Measurements from ENCODE around the gene PCSK6. TPM values are rescaled to one million over a fixed set of nuclear protein-coding genes. Genes with fewer than 3 reads are reported as not detected.

The PCSK6 gene
- total RNA-seq, 1 donor from 2014 or later, result 6.8 TPM

- peak overlapping the region; percentile 89 for H3K4me3 ChIP-seq (ENCODE audit: low read depth, low read length)
- TF ChIP-seq CTCF (IDR thresholded peaks at IDR 0.05; ENCODE audit: insufficient read depth, low read length, severe bottlenecking), result peak; percentile 34
- peak; percentile 31 for DNase-seq (ENCODE audit: low read depth)
- peaks cover 27% of the 10 kb centered on the region for H3K36me3 ChIP-seq (ENCODE audit: control insufficient read depth, insufficient read depth, low read length)
- FAIRE-seq, result no peak
- no peaks in the 10 kb centered on the region for H3K27me3 ChIP-seq (ENCODE audit: control insufficient read depth, insufficient read depth, low read length)
These were observed 212.9 kb downstream of the PCSK6 start for GRCh38 chr15:101276501-101277037.

GRCh38 chr15:101275018-101275417 is 214.5 kb downstream of the PCSK6 start:
- Histone ChIP-seq H3K36me3 (ENCODE audit: control insufficient read depth, insufficient read depth, low read length) (peaks cover 27% of the 10 kb centered on the region), H3K4me3 (ENCODE audit: low read depth, low read length) (no peak overlapping the region), H3K27me3 (ENCODE audit: control insufficient read depth, insufficient read depth, low read length) (no peaks in the 10 kb centered on the region)
- DNase-seq (ENCODE audit: low read depth) (no peak), FAIRE-seq (no peak)
- no peak for TF ChIP-seq CTCF (IDR thresholded peaks at IDR 0.05; ENCODE audit: insufficient read depth, low read length, severe bottlenecking)

GRCh38 chr15:101273534-101273933 is 216.0 kb downstream of the PCSK6 start:
- DNase-seq (ENCODE audit: low read depth), result no peak
- Histone ChIP-seq H3K36me3 (ENCODE audit: control insufficient read depth, insufficient read depth, low read length) (peaks cover 27% of the 10 kb centered on the region), H3K4me3 (ENCODE audit: low read depth, low read length) (no peak overlapping the region), H3K27me3 (ENCODE audit: control insufficient read depth, insufficient read depth, low read length) (no peaks in the 10 kb centered on the region)
- TF ChIP-seq CTCF (IDR thresholded peaks at IDR 0.05; ENCODE audit: insufficient read depth, low read length, severe bottlenecking), result no peak
- FAIRE-seq, result no peak

GRCh38 chr15:101272584-101272983 is 216.9 kb downstream of the PCSK6 start:
- Histone ChIP-seq H3K4me3 (ENCODE audit: low read depth, low read length) (no peak overlapping the region), H3K36me3 (ENCODE audit: control insufficient read depth, insufficient read depth, low read length) (peaks cover 27% of the 10 kb centered on the region), H3K27me3 (ENCODE audit: control insufficient read depth, insufficient read depth, low read length) (no peaks in the 10 kb centered on the region)
- no peak for TF ChIP-seq CTCF (IDR thresholded peaks at IDR 0.05; ENCODE audit: insufficient read depth, low read length, severe bottlenecking)
- no peak for DNase-seq (ENCODE audit: low read depth)
- FAIRE-seq, result no peak

GRCh38 chr15:101269479-101270223 is 219.9 kb downstream of the PCSK6 start:
- Histone ChIP-seq H3K4me3 (ENCODE audit: low read depth, low read length) (no peak overlapping the region), H3K36me3 (ENCODE audit: control insufficient read depth, insufficient read depth, low read length) (peaks cover 22% of the 10 kb centered on the region), H3K27me3 (ENCODE audit: control insufficient read depth, insufficient read depth, low read length) (no peaks in the 10 kb centered on the region)
- FAIRE-seq, result no peak
- DNase-seq (ENCODE audit: low read depth), result no peak
- TF ChIP-seq CTCF (IDR thresholded peaks at IDR 0.05; ENCODE audit: insufficient read depth, low read length, severe bottlenecking), result peak; percentile 63

All from bronchial epithelial cell (primary cell).